Measurements from ENCODE around the gene EFCAB12. TPM values are rescaled to one million over a fixed set of nuclear protein-coding genes. Genes with fewer than 3 reads are reported as not detected.

EFCAB12 gene
- total and polyA plus RNA-seq, 2 of the 4 experiments (the other 2 are of a cell fraction): under 0.01 to 0.17 TPM

DNA sequence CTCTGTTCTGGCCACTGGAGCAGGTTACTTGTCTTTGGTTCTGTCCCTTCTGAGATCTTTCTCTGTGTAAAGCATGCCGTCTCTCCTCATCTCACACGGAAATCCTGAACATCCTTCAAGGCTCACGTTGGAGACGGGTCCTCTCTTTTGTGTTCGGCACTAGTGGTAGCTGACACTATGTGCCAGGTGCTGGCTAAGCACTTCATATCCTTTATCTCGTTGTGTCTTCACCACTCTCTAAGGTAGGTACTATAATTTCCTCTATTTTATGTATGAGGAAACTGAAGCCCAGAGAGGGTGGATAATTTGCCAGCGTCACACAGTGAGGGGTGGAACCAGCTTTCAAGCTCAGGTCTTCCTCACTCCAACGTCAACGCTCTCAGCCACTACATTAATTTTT, 12.8 kb upstream of the EFCAB12 start:
- Histone ChIP-seq H3K14ac (replicated peaks; ENCODE audit: low read depth, low read length) (peak overlapping the region; percentile 81), H3K23ac (ENCODE audit: low read depth, low read length) (peak overlapping the region; percentile 97), H3K4ac (ENCODE audit: low read depth, low read length) (peak overlapping the region; percentile 92), H2AK5ac (ENCODE audit: low read depth, low read length) (peak overlapping the region; percentile 92), H3K4me2 (ENCODE audit: low read depth, low read length) (peak overlapping the region; percentile 80), H2BK120ac (ENCODE audit: low read depth, low read length) (peak overlapping the region; percentile 53), H2BK20ac (ENCODE audit: low read depth, low read length) (peak overlapping the region; percentile 61; the same call in 1 of the 2 replicates), H3K18ac (ENCODE audit: low read depth, low read length) (peak overlapping the region; percentile 44; the same call in 1 of the 2 replicates), H3K27me3 (ENCODE audit: control insufficient read depth, insufficient read depth, low read length) (no peaks in the 10 kb centered on the region), H3K9me3 (ENCODE audit: control insufficient read depth, insufficient read depth, low read length) (no peaks in the 10 kb centered on the region), H2AFZ (replicated peaks; ENCODE audit: low read length, poor library complexity) (peak overlapping the region; percentile 76), H4K20me1 (ENCODE audit: insufficient read depth, low read length) (no peaks in the 10 kb centered on the region), H3K4me1 (ENCODE audit: control insufficient read depth, insufficient read depth, low read length) (peaks cover 4% of the 10 kb centered on the region), H3K36me3 (ENCODE audit: control insufficient read depth, insufficient read depth, low read length) (peaks cover 6% of the 10 kb centered on the region; the same call in 1 of the 2 replicates), H3K56ac (ENCODE audit: extremely low read depth, insufficient read depth, low read length) (peak overlapping the region; percentile 83; the same call in 1 of the 2 replicates), H3K9ac (ENCODE audit: low read depth, low read length) (peak overlapping the region; percentile 79), H4K8ac (ENCODE audit: low read depth in 2 of 2, low read length in 2 of 2) (peak overlapping the region; percentile 36 to 83; a peak in 3 of 4 replicates), H2BK15ac (ENCODE audit: low read depth, low read length) (peak overlapping the region; percentile 83; the same call in 2 of the 3 replicates), H4K91ac (ENCODE audit: insufficient read depth, low read depth, low read length) (peak overlapping the region; percentile 40; the same call in 1 of the 2 replicates), H2BK5ac (ENCODE audit: low read depth, low read length, poor library complexity, severe bottlenecking) (peak overlapping the region; percentile 92), H3K79me1 (ENCODE audit: low read depth in 1 of 2, low read length in 2 of 2) (peaks cover 24 to 70% of the 10 kb centered on the region in 2 experiments), H4K5ac (ENCODE audit: low read depth, low read length) (peak overlapping the region; percentile 60; the same call in 1 of the 2 replicates), H3K4me3 (ENCODE audit: insufficient read depth, low read depth, low read length) (peak overlapping the region; percentile 62), H3K27ac (ENCODE audit: insufficient read depth, low read length) (peak overlapping the region; percentile 81), H2AK9ac (replicated peaks; ENCODE audit: low read depth, low read length, poor library complexity) (no peak overlapping the region), H3K9me1 (ENCODE audit: insufficient read depth, low read length) (peaks cover 6% of the 10 kb centered on the region; the same call in 1 of the 2 replicates)
- ATAC-seq (ENCODE audit: low read depth) (no peak), DNase-seq (no peak)
- intact Hi-C loops (cut with micrococcal nuclease) (loop anchor here (2.0 to 5.0 kb wide), 5 partner anchors 46 to 386 kb away; no protein-coding TSS in a partner anchor), in situ Hi-C loops (cut with MboI; ENCODE audit: low sequenced_read_pairs) (no loop called here), dilution Hi-C loops (cut with HindIII; ENCODE audit: low sequenced_read_pairs, unreplicated experiment) (no loop called here)
- CTCF ChIA-PET: interaction anchor here (0.9 to 1.8 kb wide), 4 partner anchors 31 to 58 kb away, joined by 3 to 6 read pairs (median 4); no protein-coding TSS in a partner anchor
- TF ChIP-seq CEBPB (IDR thresholded peaks at IDR 0.05; ENCODE audit: low read depth, low read length): no peak
- no peak for TF ChIP-seq FOS (IDR thresholded peaks at IDR 0.05; ENCODE audit: low read depth, low read length)
- TF ChIP-seq MAFK (IDR thresholded peaks at IDR 0.05; ENCODE audit: low read depth, low read length): 0 out of 2 replicates have a peak, but pooled peaks have one; percentile 10
- TF ChIP-seq CTCF (conservative IDR thresholded peaks at IDR 0.05; ENCODE audit: low read depth, low read length): no peak
- TF ChIP-seq SMC3 (IDR thresholded peaks at IDR 0.05; ENCODE audit: low read depth, low read length): no peak
- POLR2A ChIA-PET (ENCODE audit: unreplicated experiment): no interaction called here
- BruUV-seq (replicated peaks): no TSS peak
- WGBS, 2 experiments (ENCODE audit: extremely low coverage in 2 of 2, insufficient read length in 1 of 2): 60% methylated on average over 1 of the region's 9 CpGs; no CpG with 5 or more reads in 1 of the 2 experiments
